GM12801 (cell line): ENCODE results near the gene ADCY1.

Experiments used
- CTCF ChIP-seq: IDR thresholded peaks from one replicate; pipeline ENCODE4 v1.5.1; 2011; ENCODE audit warnings: control low read depth; ENCODE audit not compliant: insufficient read length; ENCODE audit errors: extremely low read depth

Gene ADCY1

GRCh38 chr7:45682358-45682735, 108.2 kb downstream of the ADCY1 start:
- no peak for TF ChIP-seq CTCF

GRCh38 chr7:45682836-45683555, 108.8 kb downstream of the ADCY1 start:
- no peak for TF ChIP-seq CTCF

GRCh38 chr7:45683556-45684148, 109.5 kb downstream of the ADCY1 start:
- no peak for TF ChIP-seq CTCF

GRCh38 chr7:45684910-45685618, 110.9 kb downstream of the ADCY1 start:
- TF ChIP-seq CTCF, result no peak

- no peak for TF ChIP-seq CTCF
Observed at GRCh38 chr7:45685619-45686240, 111.6 kb downstream of the ADCY1 start.

- TF ChIP-seq CTCF, result no peak
Observed at GRCh38 chr7:45686441-45687184, 112.4 kb downstream of the ADCY1 start.

- TF ChIP-seq CTCF, result no peak
Observed at GRCh38 chr7:45687185-45687560, 113.0 kb downstream of the ADCY1 start.
